HFFc6 (cell line): Measurements from ENCODE around the gene UVRAG. TPM values are rescaled to one million over a fixed set of nuclear protein-coding genes. Genes with fewer than 3 reads are reported as not detected.

ENCODE experiments used
- DNase-seq: peaks from one replicate; pipeline ENCODE4 v3.0.0-alpha.2; 2018
- H3K27ac Mint-ChIP-seq: 2 replicates; pipeline ENCODE4 v1.8.0; 2020; ENCODE audit warnings: mild to moderate bottlenecking, mixed read lengths
- H3K27me3 Mint-ChIP-seq: 2 replicates; pipeline ENCODE4 v1.8.0; 2021; ENCODE audit warnings: mild to moderate bottlenecking, moderate library complexity, mixed read lengths; ENCODE audit not compliant: insufficient read depth
- H3K36me3 Mint-ChIP-seq: 2 replicates; pipeline ENCODE4 v1.8.0; 2021; ENCODE audit warnings: low read depth, mixed read lengths
- H3K4me1 Mint-ChIP-seq: 2 replicates; pipeline ENCODE4 v1.8.0; 2020; ENCODE audit warnings: low read depth, mixed read lengths
- H3K4me3 Mint-ChIP-seq: 2 replicates; pipeline ENCODE4 v1.8.0; 2020; ENCODE audit warnings: mild to moderate bottlenecking, moderate library complexity, mixed read lengths
- H3K9me3 Mint-ChIP-seq: 2 replicates; pipeline ENCODE4 v1.8.0; 2020; ENCODE audit warnings: mild to moderate bottlenecking, mixed read lengths
- total RNA-seq, 6 experiments: library from RNA; stranded (reverse); fragmentation: NEBNext Ultra II Directional; extraction: Animal tissue kit (Norgen Biotek cat#: 25700); gene quantifications; 2 replicates in 1 of 6; 3 replicates in 5 of 6; pipeline ENCODE4 v1.2.3, GENCODE V29; 2021
- TF ChIP-seq, protein P1 (sequence below): fragments of 200-600 bp; sonication (generic); IDR thresholded peaks from 2 replicates; pipeline ENCODE4 v1.5.0; 2021; ENCODE audit warnings: antibody characterized with exemption, mild to moderate bottlenecking

The UVRAG gene
- total RNA-seq, 6 experiments from 2014 or later, result 9.4 to 12.9 (median 10.7) TPM

DNA sequence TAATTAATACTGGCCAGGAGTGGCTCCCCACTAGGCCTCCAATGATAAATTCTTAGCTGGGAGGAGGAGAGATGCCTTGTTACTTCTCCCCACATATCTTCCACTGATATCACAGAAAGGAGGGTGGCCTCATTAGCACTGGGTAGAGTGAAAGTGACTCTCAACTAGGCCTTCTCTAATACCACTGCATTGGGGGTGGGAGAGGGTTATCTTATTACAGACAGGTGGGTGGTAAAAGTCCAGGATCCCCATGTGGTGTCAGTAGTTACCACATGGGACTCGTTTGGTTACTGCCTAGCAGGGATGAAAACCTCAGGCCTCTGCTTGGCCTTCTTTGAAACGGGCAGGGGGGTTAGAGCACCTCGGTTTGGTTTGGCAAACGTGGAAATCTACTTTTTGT lies 167.3 kb downstream of the UVRAG start:
- no peak overlapping the region for H3K4me3 Mint-ChIP-seq
- peaks cover 6% of the 10 kb centered on the region for H3K4me1 Mint-ChIP-seq
- no peak overlapping the region for H3K27ac Mint-ChIP-seq
- TF ChIP-seq, protein P1, sequence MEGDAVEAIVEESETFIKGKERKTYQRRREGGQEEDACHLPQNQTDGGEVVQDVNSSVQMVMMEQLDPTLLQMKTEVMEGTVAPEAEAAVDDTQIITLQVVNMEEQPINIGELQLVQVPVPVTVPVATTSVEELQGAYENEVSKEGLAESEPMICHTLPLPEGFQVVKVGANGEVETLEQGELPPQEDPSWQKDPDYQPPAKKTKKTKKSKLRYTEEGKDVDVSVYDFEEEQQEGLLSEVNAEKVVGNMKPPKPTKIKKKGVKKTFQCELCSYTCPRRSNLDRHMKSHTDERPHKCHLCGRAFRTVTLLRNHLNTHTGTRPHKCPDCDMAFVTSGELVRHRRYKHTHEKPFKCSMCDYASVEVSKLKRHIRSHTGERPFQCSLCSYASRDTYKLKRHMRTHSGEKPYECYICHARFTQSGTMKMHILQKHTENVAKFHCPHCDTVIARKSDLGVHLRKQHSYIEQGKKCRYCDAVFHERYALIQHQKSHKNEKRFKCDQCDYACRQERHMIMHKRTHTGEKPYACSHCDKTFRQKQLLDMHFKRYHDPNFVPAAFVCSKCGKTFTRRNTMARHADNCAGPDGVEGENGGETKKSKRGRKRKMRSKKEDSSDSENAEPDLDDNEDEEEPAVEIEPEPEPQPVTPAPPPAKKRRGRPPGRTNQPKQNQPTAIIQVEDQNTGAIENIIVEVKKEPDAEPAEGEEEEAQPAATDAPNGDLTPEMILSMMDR, result no peak
- DNase-seq, result no peak
- peaks cover 14% of the 10 kb centered on the region; the same call in 1 of the 2 replicates for H3K36me3 Mint-ChIP-seq
- H3K9me3 Mint-ChIP-seq, result no peaks in the 10 kb centered on the region
- no peaks in the 10 kb centered on the region for H3K27me3 Mint-ChIP-seq

DNA sequence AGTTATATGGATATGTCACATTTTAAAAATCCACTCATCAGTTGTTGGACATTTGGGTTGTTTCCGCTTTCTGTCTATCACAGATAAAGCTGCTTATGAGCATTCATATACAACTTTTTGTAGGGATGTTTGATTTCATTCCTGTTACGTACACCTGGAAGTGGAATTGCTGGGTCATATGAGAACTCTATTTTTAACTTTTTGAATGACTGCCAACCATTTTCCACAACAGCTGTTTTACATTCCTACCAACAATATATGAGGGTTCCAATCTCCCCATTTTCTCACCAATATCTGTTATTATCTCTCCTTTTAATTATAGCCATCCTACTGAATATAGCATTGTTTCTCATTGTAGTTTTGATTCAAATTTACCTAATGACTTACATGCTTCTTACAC lies 172.0 kb downstream of the UVRAG start:
- Mint-ChIP-seq H3K27me3 (no peaks in the 10 kb centered on the region), H3K4me3 (no peak overlapping the region), H3K9me3 (no peaks in the 10 kb centered on the region), H3K36me3 (peaks cover 17% of the 10 kb centered on the region; the same call in 1 of the 2 replicates), H3K27ac (no peak overlapping the region), H3K4me1 (peaks cover 11% of the 10 kb centered on the region)
- TF ChIP-seq, protein P1, result no peak
- no peak for DNase-seq

DNA sequence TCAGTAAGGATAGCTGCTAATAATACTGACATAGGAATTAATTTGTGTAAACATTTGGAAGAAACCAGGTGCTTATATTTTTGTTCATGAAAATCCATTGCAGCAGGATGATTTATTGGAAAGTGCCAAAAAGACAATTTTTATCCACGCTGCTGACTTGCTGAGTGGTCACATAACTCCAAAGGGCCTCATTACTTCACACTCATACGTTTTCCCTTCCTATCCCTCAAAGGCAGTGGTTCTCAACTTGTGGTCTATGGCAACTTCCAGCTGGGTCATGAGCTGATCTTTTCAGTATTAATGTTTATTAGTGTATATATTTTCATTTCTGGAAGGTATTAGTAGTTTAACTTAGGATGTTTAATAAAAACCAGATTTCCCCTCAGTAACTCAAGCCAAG lies 178.1 kb downstream of the UVRAG start:
- no peak overlapping the region for H3K27ac Mint-ChIP-seq
- H3K36me3 Mint-ChIP-seq, result no peaks in the 10 kb centered on the region
- H3K9me3 Mint-ChIP-seq, result no peaks in the 10 kb centered on the region
- no peaks in the 10 kb centered on the region for H3K27me3 Mint-ChIP-seq
- H3K4me3 Mint-ChIP-seq, result no peak overlapping the region
- no peak for DNase-seq
- TF ChIP-seq, protein P1, result no peak
- H3K4me1 Mint-ChIP-seq, result peaks cover 15% of the 10 kb centered on the region; the same call in 1 of the 2 replicates

DNA sequence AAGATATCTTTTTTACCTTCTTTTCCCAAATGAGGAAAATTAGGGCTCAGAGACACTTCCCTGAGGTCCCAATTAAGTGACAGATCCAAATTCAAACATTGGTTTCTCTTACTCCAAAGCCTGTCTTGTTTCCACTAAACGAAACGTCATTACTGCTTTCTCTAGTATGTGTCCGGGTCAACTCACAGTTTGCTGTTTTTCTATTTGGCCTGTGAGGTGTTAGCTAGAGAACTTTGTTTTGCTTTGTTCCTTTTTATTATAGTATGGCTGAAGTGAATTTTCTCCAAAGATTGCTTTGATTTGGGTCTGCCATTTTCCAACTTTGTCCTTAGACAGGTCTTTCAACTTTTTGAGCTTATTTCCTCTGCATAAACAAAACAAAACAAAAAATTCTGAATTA lies 179.6 kb downstream of the UVRAG start:
- Mint-ChIP-seq H3K27ac (no peak overlapping the region), H3K4me1 (peaks cover 15% of the 10 kb centered on the region; the same call in 1 of the 2 replicates), H3K27me3 (no peaks in the 10 kb centered on the region), H3K4me3 (no peak overlapping the region), H3K9me3 (no peaks in the 10 kb centered on the region), H3K36me3 (peaks cover under 1% of the 10 kb centered on the region; the same call in 1 of the 2 replicates)
- TF ChIP-seq, protein P1, result no peak
- DNase-seq, result no peak

DNA sequence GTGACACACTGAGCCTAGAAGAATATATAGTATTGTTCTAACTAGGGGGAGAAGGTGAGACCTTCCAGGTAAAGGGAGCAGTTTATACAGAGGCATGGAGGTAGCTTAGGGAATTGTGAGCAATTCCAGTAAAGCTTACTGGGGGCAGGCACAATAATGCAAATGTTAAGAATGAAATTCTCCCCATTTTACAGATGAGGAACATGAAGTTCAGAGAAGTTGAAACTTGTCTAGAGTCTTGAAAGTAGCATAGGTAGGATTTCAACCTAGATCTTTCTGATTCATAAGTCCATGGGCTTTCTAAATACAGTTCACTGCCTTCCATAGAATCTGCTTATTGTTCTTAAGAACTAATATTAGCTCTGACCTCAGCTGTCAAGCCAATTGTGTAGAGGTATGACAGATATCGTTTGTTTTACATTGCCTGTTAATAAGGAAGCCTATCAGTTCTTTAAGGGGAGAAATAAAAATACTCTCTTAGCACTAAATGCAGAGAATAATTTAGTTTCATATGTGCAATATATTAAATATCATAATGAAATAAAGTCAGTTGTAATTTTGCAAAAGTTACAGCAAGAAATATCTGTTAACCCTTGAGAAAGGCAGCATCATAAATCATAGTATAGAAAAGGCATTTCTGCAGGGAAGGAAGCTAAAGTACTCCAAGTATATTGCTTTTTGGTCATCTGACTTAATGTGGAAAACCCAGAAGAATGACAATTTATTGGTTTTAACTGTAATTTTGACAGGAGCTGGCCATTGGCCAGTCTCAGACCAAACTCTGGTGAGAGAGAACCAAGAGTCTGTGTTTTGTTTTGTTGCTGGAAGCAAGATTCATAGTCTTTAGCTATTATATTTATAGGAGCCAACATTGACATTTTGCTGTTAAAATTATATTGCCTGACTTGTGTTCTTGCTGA lies 181.8 kb downstream of the UVRAG start:
- TF ChIP-seq, protein P1, result no peak
- Mint-ChIP-seq H3K36me3 (peaks cover 14% of the 10 kb centered on the region), H3K27me3 (no peaks in the 10 kb centered on the region), H3K9me3 (peaks cover 7% of the 10 kb centered on the region), H3K27ac (no peak overlapping the region), H3K4me3 (no peak overlapping the region), H3K4me1 (0 out of 2 replicates have a peak, but pooled peaks cover 11% of the 10 kb centered on the region)
- DNase-seq, result peak; percentile 30
